ENCODE results near the gene HMCN2. TPM values are rescaled to one million over a fixed set of nuclear protein-coding genes. Genes with fewer than 3 reads are reported as not detected.

Gene HMCN2
- polyA plus RNA-seq, 1 of the 3 experiments (the other 2 are of a cell fraction) = 0.15 TPM

DNA sequence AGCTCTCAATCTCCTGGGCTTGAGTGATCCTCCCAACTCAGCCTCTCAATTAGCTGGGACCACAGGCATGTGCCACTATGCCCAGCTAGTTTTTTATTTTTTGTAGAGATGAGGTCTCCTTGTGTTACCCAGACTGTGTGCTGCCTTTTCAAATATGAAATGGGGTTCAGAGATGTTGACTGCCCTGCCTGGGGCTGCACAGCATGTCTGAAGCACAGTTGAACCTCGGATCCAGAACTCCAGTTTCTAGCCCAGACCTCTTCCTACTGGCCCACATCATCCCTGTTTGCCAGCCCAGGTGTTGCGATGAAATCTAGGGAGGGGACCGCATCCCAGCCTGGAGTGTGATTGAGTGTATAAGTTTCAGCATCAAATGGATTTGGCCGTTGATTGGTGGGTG, 69.4 kb downstream of the HMCN2 start:
- no peak for TF ChIP-seq CHD2 (IDR thresholded peaks at IDR 0.05; ENCODE audit: low read length, partially characterized antibody)
- TF ChIP-seq RXRA (IDR thresholded peaks at IDR 0.05; ENCODE audit: borderline replicate concordance, low read depth) = no peak
- TF ChIP-seq TCF12 (IDR thresholded peaks at IDR 0.05) = no peak
- no peak for TF ChIP-seq SMC3 (IDR thresholded peaks at IDR 0.05; ENCODE audit: low read depth, low read length)
- TF ChIP-seq MXI1 (IDR thresholded peaks at IDR 0.05; ENCODE audit: low read depth, low read length) = no peak
- TF ChIP-seq IRF3 (IDR thresholded peaks at IDR 0.05; ENCODE audit: low read depth, low read length) = no peak
- TF ChIP-seq NRF1 (IDR thresholded peaks at IDR 0.05; ENCODE audit: low read depth, low read length) = no peak
- TF ChIP-seq, protein P1, sequence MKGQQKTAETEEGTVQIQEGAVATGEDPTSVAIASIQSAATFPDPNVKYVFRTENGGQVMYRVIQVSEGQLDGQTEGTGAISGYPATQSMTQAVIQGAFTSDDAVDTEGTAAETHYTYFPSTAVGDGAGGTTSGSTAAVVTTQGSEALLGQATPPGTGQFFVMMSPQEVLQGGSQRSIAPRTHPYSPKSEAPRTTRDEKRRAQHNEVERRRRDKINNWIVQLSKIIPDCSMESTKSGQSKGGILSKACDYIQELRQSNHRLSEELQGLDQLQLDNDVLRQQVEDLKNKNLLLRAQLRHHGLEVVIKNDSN (IDR thresholded peaks at IDR 0.05; ENCODE audit: borderline replicate concordance, low read depth) = no peak
- no peak for TF ChIP-seq MEF2A (IDR thresholded peaks at IDR 0.05; ENCODE audit: borderline replicate concordance, low read depth)
- TF ChIP-seq SIN3A (IDR thresholded peaks at IDR 0.05; ENCODE audit: borderline replicate concordance, low read depth, low read length) = no peak
- TF ChIP-seq, protein P2, sequence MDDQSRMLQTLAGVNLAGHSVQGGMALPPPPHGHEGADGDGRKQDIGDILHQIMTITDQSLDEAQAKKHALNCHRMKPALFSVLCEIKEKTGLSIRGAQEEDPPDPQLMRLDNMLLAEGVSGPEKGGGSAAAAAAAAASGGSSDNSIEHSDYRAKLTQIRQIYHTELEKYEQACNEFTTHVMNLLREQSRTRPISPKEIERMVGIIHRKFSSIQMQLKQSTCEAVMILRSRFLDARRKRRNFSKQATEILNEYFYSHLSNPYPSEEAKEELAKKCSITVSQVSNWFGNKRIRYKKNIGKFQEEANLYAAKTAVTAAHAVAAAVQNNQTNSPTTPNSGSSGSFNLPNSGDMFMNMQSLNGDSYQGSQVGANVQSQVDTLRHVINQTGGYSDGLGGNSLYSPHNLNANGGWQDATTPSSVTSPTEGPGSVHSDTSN (IDR thresholded peaks at IDR 0.05) = no peak
- TF ChIP-seq FOSL2 (IDR thresholded peaks at IDR 0.05; ENCODE audit: borderline replicate concordance, low read depth) = no peak
- TF ChIP-seq, protein P3, sequence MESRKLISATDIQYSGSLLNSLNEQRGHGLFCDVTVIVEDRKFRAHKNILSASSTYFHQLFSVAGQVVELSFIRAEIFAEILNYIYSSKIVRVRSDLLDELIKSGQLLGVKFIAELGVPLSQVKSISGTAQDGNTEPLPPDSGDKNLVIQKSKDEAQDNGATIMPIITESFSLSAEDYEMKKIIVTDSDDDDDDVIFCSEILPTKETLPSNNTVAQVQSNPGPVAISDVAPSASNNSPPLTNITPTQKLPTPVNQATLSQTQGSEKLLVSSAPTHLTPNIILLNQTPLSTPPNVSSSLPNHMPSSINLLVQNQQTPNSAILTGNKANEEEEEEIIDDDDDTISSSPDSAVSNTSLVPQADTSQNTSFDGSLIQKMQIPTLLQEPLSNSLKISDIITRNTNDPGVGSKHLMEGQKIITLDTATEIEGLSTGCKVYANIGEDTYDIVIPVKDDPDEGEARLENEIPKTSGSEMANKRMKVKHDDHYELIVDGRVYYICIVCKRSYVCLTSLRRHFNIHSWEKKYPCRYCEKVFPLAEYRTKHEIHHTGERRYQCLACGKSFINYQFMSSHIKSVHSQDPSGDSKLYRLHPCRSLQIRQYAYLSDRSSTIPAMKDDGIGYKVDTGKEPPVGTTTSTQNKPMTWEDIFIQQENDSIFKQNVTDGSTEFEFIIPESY (IDR thresholded peaks at IDR 0.05; ENCODE audit: borderline replicate concordance, low read depth) = no peak
- no peak for TF ChIP-seq POLR2AphosphoS5 (IDR thresholded peaks at IDR 0.05; ENCODE audit: low read depth, low read length)
- no peak for TF ChIP-seq FOXM1 (IDR thresholded peaks at IDR 0.05; ENCODE audit: low read depth)
- Histone ChIP-seq H3K4me1 (ENCODE audit: control insufficient read depth in 1 of 2, insufficient read depth in 2 of 2, low read depth in 1 of 2, low read length in 1 of 2) (peaks cover 0 to 54% of the 10 kb centered on the region in 2 experiments; a peak in 1 of 4 replicates), H3K27me3 (ENCODE audit: insufficient read depth) (no peaks in the 10 kb centered on the region), H3K4me3 (ENCODE audit: low read depth in 2 of 2, low read length in 1 of 2) (no peak overlapping the region), H3K27ac (ENCODE audit: low read depth in 2 of 2, low read length in 1 of 2) (no peak overlapping the region), H4K20me1 (ENCODE audit: insufficient read depth) (no peaks in the 10 kb centered on the region), H3K4me2 (no peak overlapping the region), H2AFZ (ENCODE audit: low read depth) (no peak overlapping the region), H3K9me2 (no peaks in the 10 kb centered on the region), H3F3A (replicated peaks; ENCODE audit: insufficient read depth) (no peaks in the 10 kb centered on the region), H3K9ac (no peak overlapping the region), H3K9me3 (no peaks in the 10 kb centered on the region), H3K79me2 (ENCODE audit: insufficient read depth) (no peaks in the 10 kb centered on the region), H3K36me3 (replicated peaks in 1 of 2; ENCODE audit: control insufficient read depth in 1 of 2, insufficient read depth in 2 of 2, low read length in 1 of 2) (no peaks in the 10 kb centered on the region)
- ChIA-PET POLR2A (no interaction called here), CTCF (interaction anchor here (2.9 kb wide), 2 partner anchors 8 to 92 kb away, joined by 8 to 10 read pairs; no protein-coding TSS in a partner anchor)
- 82% methylated on average over 4 of the region's 4 CpGs for WGBS (ENCODE audit: low lambda C conversion rate)
- no peak for DNase-seq
